SK-N-SH treated with all-trans-retinoic acid at 6 μM for 48 hours (cell line): ENCODE results near the gene ARHGEF25.
"Not testable (repeated sequence)": the region's sequence is repeated elsewhere in the genome, so short reads cannot be mapped to it uniquely, and the experiment has no call there.

ENCODE experiments used
- ARNTL ChIP-seq: fragments of 450-650 bp; formaldehyde crosslinking; IDR thresholded peaks from 2 replicates; pipeline ENCODE4 v1.5.0; 2020; ENCODE audit warnings: low read depth, mild to moderate bottlenecking, moderate library complexity, borderline replicate concordance
- BACH2 ChIP-seq: fragments of 250-450 bp; sonication (Bioruptor Pico); IDR thresholded peaks from 2 replicates; pipeline ENCODE4 v1.9.0; 2021; ENCODE audit warnings: mild to moderate bottlenecking, borderline replicate concordance
- CSDC2 ChIP-seq: fragments of 250-450 bp; sonication (Bioruptor Pico); IDR thresholded peaks from 2 replicates; pipeline ENCODE4 v1.5.0; 2020; ENCODE audit warnings: mild to moderate bottlenecking, moderate library complexity
- ESRRG ChIP-seq: fragments of 250-450 bp; sonication (Bioruptor Pico); IDR thresholded peaks from 2 replicates; pipeline ENCODE4 v1.6.1; 2021; ENCODE audit warnings: mild to moderate bottlenecking
- ISL1 ChIP-seq: fragments of 250-450 bp; sonication (Bioruptor Pico); IDR thresholded peaks from 2 replicates; pipeline ENCODE4 v2.1.2; 2022; ENCODE audit warnings: mild to moderate bottlenecking, moderate library complexity
- OSR1 ChIP-seq: fragments of 250-450 bp; sonication (Bioruptor Pico); IDR thresholded peaks from 2 replicates; pipeline ENCODE4 v1.8.0; 2022; ENCODE audit warnings: moderate library complexity, mild to moderate bottlenecking, inconsistent platforms
- TOX ChIP-seq: fragments of 250-450 bp; sonication (Bioruptor Pico); IDR thresholded peaks from 2 replicates; pipeline ENCODE4 v1.8.0; 2021; ENCODE audit warnings: mild to moderate bottlenecking, moderate library complexity, borderline replicate concordance
- ZFP3 ChIP-seq: fragments of 250-450 bp; sonication (Bioruptor Pico); IDR thresholded peaks from 2 replicates; pipeline ENCODE4 v1.5.0; 2020; ENCODE audit warnings: mild to moderate bottlenecking, moderate library complexity
- ZFP30 ChIP-seq: fragments of 450-650 bp; formaldehyde crosslinking; IDR thresholded peaks from 2 replicates; pipeline ENCODE4 v1.5.0; 2022; ENCODE audit warnings: mild to moderate bottlenecking, moderate library complexity
- ZNF8 ChIP-seq: fragments of 450-650 bp; formaldehyde crosslinking; IDR thresholded peaks from 2 replicates; pipeline ENCODE4 v1.5.0; 2020; ENCODE audit warnings: mild to moderate bottlenecking, moderate library complexity
- TF ChIP-seq, protein P1 (sequence below): fragments of 250-450 bp; sonication (Bioruptor Pico); IDR thresholded peaks from 2 replicates; pipeline ENCODE4 v1.5.1; 2020; ENCODE audit warnings: low read depth, mild to moderate bottlenecking, moderate library complexity
- TF ChIP-seq, protein P2 (sequence below): fragments of 250-450 bp; sonication (Bioruptor Pico); IDR thresholded peaks from 2 replicates; pipeline ENCODE4 v1.8.0; 2021; ENCODE audit warnings: low read depth, mild to moderate bottlenecking, moderate library complexity, borderline replicate concordance
- TF ChIP-seq, protein P3 (sequence below): fragments of 250-450 bp; sonication (Bioruptor Pico); IDR thresholded peaks from 2 replicates; pipeline ENCODE4 v1.5.1; 2021; ENCODE audit warnings: mild to moderate bottlenecking, moderate library complexity

DNA sequence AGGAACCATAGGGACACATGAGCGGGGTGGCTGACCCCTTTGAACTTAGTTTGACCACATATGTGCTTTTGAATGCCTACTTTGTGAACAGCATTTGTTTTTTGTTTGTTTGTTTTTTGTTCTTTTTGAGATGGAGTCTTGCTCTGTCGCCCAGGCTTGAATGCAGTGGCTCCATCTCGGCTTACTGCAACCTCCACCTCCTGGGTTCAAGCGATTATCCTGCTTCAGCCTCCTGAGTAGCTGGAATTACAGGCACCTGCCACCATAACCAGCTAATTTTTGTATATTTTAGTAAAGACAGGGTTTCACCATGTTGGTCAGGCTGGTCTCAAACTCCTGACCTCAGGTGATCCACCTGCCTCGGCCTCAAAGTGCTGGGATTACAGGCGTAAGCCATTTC lies 7.2 kb downstream of the ARHGEF25 start:
- not testable (repeated sequence) for TF ChIP-seq TOX (CRISPR knock-in tag); BACH2; ARNTL (CRISPR knock-in tag); ZFP3 (CRISPR knock-in tag); OSR1 (CRISPR knock-in tag); ESRRG; ISL1 (CRISPR knock-in tag); ZFP30; ZNF8 (CRISPR knock-in tag); CSDC2 (CRISPR knock-in tag)
- TF ChIP-seq, protein P1, sequence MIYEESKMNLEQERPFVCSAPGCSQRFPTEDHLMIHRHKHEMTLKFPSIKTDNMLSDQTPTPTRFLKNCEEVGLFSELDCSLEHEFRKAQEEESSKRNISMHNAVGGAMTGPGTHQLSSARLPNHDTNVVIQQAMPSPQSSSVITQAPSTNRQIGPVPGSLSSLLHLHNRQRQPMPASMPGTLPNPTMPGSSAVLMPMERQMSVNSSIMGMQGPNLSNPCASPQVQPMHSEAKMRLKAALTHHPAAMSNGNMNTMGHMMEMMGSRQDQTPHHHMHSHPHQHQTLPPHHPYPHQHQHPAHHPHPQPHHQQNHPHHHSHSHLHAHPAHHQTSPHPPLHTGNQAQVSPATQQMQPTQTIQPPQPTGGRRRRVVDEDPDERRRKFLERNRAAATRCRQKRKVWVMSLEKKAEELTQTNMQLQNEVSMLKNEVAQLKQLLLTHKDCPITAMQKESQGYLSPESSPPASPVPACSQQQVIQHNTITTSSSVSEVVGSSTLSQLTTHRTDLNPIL (CRISPR knock-in tag): not testable (repeated sequence)
- TF ChIP-seq, protein P2, sequence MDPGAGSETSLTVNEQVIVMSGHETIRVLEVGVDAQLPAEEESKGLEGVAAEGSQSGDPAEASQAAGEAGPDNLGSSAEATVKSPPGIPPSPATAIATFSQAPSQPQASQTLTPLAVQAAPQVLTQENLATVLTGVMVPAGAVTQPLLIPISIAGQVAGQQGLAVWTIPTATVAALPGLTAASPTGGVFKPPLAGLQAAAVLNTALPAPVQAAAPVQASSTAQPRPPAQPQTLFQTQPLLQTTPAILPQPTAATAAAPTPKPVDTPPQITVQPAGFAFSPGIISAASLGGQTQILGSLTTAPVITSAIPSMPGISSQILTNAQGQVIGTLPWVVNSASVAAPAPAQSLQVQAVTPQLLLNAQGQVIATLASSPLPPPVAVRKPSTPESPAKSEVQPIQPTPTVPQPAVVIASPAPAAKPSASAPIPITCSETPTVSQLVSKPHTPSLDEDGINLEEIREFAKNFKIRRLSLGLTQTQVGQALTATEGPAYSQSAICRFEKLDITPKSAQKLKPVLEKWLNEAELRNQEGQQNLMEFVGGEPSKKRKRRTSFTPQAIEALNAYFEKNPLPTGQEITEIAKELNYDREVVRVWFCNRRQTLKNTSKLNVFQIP: not testable (repeated sequence)
- TF ChIP-seq, protein P3, sequence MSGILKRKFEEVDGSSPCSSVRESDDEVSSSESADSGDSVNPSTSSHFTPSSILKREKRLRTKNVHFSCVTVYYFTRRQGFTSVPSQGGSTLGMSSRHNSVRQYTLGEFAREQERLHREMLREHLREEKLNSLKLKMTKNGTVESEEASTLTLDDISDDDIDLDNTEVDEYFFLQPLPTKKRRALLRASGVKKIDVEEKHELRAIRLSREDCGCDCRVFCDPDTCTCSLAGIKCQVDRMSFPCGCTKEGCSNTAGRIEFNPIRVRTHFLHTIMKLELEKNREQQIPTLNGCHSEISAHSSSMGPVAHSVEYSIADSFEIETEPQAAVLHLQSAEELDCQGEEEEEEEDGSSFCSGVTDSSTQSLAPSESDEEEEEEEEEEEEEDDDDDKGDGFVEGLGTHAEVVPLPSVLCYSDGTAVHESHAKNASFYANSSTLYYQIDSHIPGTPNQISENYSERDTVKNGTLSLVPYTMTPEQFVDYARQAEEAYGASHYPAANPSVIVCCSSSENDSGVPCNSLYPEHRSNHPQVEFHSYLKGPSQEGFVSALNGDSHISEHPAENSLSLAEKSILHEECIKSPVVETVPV: not testable (repeated sequence)
